NCI-H2196 (cell line): ENCODE measurements around the gene MARCHF10.

Experiments
- DNase-seq: peaks from one replicate; lab custom pipeline; 2025; ENCODE audit not compliant: unreplicated experiment; lab: John Stamatoyannopoulos, UW

Gene MARCHF10

DNA sequence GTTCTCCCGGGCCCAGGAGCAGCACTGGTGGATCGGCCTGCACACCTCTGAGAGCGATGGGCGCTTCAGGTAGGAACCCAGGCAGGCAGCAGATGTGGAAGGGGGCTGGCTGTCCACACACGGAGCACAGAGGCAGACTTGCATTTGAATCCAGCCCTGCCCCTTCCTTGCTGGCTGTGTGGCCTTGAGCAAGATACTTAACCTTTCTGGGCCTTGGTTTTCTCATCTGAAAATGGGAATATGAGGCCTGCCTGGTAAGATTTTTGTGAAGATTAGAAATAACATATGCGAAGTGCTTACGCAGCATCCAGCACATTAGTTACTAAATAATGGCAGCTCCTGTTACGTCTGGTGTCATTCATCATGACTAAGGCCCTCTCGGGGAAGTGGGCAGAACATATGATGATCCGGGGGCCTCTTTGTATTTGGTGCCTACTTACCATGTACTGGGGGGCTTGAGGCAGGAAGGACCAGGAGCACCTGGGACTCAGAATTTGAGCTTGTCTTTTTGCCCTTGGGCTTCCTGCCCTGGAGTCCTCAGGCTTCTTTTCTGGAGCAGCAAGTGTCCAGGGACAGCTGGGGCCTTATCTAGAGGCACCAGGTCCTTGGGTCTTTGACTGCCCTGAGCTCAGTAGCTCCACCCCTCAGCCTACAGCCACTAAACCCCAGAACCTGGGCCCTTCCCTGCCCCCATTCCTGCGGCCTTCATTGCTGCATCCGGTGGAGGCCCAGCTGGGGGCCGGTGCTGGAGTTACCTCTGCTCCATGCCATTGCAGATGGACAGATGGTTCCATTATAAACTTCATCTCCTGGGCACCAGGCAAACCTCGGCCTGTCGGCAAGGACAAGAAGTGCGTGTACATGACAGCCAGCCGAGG lies 126.8 kb downstream of the MARCHF10 start:
- DNase-seq: no peak

DNA sequence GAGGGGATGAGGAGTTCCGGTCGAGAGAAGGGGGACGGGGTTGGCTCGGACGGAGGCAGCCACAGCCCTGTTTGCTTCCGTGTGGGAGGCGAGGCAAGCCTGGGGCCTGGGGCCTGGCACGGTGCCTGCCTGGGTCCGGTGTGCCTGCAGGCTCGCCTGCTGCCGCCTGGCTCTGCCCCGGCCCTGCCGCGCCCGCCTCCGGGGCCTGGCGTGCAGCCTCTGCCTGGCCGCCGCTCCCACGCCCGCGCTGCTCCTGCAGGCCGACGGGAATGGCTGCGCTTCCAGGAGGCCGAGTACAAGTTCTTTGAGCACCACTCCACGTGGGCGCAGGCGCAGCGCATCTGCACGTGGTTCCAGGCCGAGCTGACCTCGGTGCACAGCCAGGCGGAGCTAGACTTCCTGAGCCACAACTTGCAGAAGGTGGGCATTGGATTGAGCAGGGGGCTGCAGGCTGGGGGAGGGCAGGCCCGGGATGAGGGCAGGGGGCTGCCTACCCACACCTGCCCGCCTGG lies 127.5 kb downstream of the MARCHF10 start:
- no peak for DNase-seq

DNA sequence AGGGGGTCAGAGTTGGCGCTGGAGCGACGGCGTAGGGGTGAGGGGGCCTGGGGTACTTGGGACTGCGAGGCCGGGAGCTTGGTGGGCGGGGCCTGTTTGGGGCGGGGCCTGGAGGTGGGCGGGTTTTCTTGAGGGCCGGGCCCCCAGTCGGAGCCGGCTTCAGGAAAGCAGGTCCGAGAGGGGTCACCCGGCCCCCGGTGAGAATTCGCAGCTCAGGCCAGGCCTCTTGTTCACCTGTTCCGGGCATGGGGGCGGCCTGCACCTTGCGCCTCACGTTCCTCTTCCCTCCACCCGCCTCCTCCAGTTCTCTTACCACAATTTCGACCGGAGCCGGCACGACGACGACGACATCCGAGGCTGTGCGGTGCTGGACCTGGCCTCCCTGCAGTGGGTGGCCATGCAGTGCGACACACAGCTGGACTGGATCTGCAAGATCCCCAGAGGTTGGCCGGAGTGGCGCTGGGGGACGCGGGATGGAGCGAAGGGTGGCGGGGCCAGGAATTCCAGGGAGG lies 128.2 kb downstream of the MARCHF10 start:
- DNase-seq: no peak

DNA sequence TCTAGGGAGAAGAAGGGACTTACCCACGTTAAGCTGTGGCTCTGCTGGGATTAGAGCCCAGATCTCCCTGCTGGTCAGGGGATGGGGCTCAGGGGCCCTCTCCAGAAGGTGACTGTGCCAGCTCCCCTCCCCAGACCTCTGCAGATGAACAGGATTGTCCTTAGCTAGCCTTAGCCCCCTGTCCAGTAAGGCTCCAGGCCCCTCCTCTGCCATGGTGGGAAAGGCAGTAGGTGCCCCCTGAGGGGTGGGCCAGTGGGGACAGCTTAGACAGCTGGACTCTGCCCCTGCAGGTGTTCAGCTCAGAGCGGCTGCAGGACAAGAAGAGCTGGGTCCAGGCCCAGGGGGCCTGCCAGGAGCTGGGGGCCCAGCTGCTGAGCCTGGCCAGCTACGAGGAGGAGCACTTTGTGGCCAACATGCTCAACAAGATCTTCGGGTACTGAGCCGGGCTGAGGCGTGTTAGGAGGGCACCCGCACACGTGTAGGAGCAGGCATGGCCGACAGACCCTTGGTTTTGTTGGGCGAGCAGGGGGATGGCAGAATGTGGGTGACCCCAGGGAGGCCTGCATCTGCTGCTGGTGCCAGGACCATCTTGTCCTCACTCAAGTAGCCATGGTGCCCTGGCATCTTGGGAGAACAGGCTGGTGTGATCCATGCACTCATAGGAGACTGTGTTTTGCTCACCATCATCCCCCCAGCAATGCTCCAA lies 129.7 kb downstream of the MARCHF10 start:
- no peak for DNase-seq

DNA sequence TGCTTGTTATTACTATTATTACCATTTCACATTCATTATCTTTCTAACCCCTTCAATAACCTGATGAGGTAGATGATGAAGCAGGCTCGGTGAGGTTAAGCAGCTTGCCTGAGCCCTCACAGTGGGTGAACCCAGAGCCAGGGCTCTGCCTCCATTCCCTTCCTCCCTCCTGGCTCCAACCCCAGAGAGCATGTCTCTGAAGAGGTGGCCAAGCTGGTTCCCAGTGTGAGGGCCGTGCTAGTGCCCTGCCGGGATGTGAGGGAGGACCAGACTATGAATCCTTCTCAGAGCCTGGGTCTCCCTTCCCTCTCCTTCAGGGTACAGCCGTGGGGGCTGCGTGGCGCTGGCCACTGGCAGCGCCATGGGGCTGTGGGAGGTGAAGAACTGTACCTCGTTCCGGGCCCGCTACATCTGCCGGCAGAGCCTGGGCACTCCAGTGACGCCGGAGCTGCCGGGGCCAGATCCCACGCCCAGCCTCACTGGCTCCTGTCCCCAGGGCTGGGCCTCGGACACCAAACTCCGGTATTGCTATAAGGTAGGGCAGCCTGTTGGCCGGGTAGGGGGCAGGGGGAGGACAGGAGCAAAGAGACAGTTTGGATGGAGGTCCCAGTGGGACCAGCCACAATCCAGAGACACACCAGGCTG lies 131.0 kb downstream of the MARCHF10 start:
- no peak for DNase-seq

DNA sequence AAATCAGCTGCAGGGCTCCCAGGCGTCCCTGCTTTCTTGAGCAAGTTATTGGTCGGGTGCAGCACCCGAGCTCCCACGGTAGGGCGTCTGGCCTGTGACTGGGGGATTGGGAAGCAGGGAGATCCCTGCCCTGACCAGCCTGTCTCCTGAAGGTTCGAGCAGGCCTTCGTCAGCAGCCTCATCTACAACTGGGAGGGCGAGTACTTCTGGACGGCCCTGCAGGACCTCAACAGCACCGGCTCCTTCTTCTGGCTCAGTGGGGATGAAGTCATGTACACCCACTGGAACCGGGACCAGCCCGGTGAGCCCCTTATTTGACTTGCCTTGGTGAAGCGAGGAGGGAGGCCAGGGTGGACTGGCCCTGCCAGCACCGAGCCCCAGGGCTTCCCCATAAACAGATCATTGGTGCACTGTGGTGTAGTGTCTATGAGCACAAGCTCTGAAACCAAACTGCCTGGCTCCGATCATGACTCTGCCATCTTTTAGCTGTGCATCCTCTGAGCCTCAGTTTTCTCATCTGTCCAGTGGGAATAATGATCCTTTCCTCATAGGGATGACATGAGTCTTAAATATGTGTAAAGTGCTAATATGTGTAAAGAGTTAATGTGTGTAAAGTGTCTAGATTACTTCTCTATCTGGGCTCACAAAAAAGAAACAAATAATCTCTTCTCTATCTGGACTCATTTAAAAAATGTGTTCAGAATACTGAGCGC lies 131.7 kb downstream of the MARCHF10 start:
- no peak for DNase-seq

DNA sequence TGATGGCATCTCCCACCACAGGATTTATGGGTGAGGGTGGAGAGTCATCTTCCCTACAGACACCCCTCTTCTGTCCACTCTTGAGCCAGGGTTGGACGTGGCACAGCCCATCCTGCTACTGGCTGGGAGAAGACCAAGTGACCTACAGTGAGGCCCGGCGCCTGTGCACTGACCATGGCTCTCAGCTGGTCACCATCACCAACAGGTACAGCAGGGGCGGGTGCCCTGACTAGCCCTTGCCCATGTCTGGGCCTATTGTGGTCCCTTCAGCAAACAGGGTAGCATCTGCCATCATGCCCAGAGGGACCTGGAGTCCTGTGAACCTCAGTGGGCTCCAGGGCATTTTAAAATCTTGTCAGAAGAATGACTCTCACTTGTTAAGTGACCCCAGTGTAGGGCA lies 132.4 kb downstream of the MARCHF10 start:
- DNase-seq: no peak

DNA sequence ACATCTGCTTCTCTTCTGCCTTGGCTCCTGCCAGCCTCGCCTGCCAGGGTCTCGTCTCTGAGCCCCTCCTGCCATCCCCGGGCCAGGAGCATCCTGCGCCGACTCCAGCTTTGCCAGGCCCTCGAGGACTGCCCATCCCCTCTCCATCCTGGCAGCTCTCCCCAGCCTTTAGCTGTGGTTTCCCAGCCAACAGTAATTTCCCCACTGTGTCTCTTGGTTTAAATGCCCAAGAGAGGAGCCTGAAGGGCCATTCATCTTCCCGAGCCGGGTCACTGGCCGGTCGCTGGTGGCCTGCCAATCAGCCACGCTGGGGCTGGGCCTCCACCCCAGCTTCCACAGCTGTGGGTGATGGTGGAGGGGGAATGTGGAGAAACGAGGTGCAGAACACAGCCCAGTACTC lies 132.9 kb downstream of the MARCHF10 start:
- DNase-seq: no peak

DNA sequence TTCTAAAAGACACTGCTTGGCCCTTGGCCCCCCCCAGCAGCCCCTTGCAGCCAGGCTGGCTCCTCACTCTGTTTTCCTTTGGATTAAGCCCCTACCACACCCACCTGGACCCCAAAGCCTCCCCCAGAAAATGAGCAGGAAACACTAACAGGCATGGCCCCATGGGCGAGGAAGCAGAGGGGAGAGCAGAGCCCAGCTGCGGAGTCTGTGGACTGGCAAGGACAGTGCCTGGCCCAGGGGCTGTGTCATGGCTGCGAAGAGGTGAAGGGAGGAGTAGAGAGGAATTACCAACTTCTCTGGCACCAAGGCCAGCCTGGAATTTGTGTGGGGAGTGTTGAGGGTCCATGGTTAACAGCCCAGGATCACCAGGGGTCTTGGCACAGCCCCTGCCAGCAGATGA lies 133.3 kb downstream of the MARCHF10 start:
- DNase-seq: no peak

DNA sequence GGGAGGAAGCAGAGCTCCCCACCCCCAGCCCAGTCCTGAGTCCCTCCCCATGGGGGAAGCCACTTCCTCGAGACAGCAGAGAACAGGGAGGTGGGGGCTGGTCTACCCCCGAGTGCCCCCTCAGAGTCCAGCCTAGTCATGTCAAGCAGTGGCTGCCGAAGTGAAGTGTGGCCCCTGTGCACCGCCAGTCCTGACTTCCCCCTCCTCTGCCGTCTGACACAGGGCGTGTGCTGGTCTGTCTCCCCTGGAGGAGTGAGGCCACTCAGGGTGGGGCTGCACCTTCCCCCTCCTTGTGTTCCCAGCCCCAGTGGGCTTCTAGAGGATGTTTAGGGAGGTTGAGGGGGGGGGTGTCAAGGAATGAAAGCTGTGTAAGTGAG lies 133.8 kb downstream of the MARCHF10 start:
- no peak for DNase-seq

DNA sequence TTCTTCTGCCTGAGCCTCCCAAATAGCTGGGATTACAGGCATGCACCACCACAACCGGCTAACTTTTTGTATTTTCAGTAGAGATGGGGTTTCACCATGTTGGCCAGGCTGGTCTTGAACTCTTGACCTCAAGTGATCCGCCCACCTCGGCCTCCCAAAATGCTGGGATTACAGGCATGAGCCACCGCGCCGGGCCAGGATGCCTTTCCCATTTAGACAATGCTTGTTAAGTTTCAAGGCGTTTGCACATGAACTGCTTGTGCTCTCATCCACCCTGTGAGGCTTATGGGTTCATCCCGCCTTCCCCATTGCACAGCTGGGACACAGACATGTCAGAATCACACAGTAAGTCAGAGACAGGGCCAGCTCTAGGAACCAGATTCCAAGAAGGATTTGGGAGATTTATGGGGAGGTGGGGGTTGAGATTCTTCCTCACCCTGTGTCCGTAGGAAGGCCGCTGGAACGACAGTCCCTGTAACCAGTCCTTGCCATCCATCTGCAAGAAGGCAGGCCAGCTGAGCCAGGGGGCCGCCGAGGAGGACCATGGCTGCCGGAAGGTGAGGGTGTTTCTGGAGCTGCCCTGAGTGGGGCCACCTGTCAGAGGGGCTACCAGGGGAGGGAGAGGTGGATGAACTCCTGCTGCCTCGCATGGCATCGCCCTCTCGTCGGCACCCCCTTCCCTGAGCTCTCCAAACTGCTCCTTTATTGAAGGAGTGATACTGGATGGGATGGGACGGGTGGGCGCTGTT lies 134.3 kb downstream of the MARCHF10 start:
- DNase-seq: no peak

DNA sequence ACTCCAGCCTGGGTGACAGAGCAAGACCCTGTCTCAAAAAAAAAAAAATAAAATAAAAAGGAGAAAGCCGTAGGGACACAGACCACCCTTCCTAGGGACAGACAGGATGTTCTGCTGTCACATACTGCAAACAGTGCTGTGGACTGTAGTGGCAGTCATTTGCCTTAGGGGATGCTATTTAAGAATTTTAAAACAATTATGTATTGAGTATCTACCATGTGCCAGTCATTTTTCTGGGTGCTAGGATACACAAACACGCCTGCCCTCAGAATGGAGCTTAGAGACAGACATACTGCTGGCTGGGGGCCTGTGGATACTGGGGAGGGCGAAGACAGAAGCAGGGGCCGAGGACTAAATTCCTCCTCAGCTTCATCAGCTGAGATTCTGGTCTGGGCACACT lies 135.2 kb downstream of the MARCHF10 start:
- DNase-seq: no peak

DNA sequence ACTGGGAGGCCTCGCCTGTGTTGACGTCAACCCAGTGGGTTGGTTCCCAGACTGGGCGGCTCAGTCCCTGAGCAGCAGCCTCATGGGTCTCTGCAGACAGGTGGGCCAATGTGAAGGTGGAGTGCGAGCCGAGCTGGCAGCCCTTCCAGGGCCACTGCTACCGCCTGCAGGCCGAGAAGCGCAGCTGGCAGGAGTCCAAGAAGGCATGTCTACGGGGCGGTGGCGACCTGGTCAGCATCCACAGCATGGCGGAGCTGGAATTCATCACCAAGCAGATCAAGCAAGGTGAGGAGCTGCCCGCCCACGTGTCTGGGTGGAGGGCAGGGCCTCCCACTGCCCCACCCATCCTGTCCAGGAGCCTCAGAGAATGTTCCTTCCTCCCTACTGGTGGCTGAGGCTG lies 136.6 kb downstream of the MARCHF10 start:
- DNase-seq: peak; percentile 46

DNA sequence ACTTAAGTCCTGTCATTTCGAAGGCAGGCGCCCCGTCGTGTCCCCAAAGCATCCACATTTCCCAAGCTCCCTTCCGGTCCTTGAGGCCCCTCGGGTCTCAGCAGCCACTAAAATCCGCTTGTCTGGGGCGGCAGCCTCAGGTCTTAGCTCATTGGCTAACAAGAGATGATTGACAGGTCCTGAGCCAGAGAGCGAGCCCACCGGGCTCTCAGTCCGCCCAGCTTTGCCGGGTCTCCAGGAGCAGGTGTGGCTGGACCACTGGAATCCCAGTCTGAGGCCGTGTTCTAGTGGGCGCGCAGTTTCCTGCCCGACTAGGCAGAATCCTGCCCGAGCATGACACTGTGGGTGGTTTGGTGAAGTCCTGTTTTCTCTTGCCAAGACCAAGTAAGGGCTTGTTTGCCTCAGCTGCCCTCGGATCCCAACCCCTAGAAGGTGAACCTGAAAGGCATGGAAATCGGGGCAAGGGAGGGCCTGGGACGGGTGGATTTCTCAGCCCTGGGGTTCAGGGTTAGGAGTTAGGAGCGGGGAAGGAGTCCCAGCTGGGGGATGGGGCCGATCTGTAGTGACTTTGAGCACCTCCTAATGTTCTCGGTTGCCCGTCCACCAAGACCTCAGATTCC lies 137.8 kb downstream of the MARCHF10 start:
- no peak for DNase-seq

DNA sequence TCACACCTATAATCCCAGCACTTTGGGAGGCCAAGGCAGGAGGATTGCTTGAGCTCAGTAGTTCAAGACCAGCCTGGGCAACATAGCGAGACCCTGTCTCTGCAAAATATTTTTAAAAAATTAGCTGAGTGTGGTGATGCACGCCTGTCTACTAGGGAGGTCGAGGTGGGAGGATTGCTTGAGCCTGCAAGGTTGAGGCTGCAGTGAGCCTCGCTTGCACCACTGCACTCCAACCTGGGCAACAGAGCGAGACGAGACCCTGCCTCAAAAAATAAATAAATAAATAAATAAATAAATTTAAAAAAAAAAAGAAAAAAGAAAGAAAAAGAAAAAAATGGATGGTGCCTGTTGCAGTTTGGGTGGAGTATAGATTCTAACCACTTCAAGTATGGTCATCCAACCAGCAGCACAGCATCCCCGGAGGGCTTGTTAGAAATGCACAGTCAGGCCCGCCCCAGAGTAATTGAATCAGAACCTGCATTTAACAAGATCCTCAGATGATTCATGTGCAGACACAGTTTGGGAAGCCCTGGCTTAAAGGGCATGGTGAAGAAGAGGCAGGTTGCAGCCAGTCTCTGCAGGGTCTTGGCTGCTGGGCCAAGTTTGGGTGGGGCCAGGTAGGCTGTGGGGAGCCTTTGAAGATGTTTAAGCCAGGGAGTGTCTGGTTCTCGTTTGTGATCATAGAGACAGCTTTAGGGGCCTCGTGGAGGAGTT lies 139.9 kb downstream of the MARCHF10 start:
- DNase-seq: no peak

DNA sequence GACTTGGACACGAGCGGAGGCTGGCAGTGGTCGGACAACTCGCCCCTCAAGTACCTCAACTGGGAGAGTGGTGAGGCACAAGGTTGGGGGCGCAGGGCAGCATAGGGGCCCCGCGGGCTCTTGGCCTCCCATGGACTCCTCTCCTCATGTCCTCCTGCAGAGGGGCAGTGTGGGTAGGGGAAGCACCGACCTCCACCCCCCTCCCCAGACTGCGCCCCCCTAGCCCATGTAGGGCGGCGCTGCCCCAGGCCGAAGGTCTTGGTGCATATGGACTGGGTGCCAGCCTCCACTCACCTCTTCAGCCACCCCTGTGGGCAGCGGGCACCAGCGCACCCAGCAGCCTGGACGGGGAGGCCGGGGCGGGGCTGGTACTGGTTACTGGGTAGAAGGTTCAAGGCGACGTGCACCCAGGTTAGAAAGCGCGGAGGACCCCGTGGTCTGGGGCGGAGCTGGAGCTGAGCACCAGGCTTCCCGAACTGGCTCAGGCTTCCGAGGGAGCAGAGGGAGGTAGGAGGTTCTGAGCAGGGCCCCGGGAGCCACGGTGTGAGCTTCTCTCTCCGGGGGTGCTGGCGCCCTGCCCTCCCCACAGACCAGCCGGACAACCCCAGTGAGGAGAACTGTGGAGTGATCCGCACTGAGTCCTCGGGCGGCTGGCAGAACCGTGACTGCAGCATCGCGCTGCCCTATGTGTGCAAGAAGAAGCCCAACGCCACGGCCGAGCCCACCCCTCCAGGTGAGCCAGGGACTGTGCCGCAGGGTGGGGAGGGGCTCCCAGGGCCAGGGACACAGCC lies 141.1 kb downstream of the MARCHF10 start:
- DNase-seq: no peak

DNA sequence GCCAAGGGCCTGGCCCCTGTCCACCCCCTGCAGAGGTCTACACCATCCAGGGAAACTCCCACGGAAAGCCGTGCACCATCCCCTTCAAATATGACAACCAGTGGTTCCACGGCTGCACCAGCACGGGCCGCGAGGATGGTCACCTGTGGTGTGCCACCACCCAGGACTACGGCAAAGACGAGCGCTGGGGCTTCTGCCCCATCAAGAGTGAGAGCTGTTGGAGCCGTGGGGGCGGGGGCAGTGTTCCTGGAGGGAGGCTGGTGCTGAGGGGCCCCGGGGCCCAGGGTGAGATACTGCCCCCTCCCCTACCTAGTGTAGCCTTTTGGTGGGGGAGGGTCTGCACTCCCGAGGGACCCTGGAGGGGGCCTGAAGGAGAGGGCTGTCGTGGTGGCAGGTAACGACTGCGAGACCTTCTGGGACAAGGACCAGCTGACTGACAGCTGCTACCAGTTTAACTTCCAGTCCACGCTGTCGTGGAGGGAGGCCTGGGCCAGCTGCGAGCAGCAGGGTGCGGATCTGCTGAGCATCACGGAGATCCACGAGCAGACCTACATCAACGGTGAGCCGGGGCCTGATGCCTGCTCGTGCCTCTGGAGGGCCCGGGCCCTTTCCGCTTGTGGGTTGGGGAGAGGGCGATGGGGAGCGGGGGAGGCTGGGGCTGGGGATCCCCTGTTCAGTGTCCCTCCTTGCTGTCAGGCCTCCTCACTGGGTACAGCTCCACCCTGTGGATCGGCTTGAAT lies 141.9 kb downstream of the MARCHF10 start:
- DNase-seq: no peak

DNA sequence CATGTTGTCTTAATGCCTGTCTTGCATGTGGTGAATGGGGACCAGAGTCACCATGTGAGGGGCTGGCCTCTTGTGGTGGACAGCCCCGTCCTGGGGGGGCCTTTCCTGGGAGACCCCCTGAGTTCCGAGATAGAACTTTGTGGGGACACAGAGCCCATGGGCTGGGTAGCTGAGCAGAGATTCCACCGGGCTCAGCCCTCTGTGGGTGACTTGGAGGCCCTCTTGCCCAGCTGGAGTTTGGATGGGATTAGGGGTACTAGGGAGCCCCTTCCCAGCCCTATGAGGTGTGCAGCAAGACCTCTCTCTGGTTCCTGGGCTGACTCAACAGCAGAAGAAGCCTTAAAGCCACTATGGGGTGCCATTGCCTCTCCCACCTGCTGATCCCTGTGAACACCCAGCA lies 142.5 kb downstream of the MARCHF10 start:
- no peak for DNase-seq
